IPS-NIHi7 (cell line): ENCODE data around the gene MSL3B.
"Not testable (repeated sequence)": the region's sequence is repeated elsewhere in the genome, so short reads cannot be mapped to it uniquely, and the experiment has no call there.

Experiments
- DNase-seq: peaks from one replicate; pipeline ENCODE4 v3.0.0; 2012; ENCODE audit warnings: mixed read lengths; ENCODE audit errors: extremely low spot score

Gene MSL3B

DNA sequence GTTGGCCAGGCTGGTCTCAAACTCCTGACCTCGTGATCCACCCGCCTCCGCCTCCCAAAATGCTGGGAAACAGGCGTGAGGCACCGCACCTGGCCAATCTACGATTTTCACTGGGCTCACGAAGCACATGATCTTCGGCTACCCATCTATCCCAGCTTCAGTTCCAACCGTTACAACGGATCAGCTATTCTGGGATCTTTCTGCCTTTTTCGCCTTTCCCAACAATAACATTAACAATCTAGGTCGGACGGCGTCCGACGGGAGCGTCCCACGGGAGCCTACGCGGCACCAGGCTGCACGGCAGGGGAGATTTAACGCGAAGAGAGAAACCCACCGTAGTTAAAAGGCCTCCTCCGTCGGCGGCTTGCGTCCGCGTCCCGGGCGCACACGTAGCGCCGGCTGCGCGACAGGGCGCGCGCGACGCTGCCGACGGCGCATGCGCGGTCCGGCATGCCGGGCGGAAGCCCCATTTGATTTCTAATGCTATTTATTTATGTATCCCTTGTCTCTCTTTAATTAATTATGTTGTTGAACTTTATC lies at the start of gene MSL3B:
Gene MSL3B, minus strand, starts transcription at position 394 of the 540 bp plus-strand sequence.
- DNase-seq = peak; percentile 85

DNA sequence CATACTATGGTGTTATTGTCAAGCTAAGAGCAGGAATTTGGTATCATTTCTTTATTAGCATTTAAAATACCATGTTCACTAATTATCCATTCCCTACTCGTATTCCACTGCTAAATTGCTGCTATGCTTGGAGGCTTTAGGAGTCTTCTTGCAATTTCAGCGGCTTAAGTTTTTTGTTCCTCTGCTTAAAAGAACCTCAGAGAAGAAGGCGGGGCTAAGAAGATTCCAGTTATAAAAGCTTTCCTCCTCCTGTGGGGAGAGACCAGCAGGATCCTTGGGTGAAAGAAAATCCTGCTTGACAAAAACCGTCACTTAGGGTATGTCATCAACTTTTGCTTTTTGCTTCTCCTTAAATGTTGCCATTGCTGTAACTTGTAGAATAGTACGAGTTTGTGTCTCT lies 48.9 kb upstream of the MSL3B start, which contains the start of gene TRPM8:
Gene TRPM8, plus strand, starts transcription at position 258 of the 400 bp plus-strand sequence. CDS start 9,165 bp downstream, outside the sequence.
- DNase-seq = no peak

DNA sequence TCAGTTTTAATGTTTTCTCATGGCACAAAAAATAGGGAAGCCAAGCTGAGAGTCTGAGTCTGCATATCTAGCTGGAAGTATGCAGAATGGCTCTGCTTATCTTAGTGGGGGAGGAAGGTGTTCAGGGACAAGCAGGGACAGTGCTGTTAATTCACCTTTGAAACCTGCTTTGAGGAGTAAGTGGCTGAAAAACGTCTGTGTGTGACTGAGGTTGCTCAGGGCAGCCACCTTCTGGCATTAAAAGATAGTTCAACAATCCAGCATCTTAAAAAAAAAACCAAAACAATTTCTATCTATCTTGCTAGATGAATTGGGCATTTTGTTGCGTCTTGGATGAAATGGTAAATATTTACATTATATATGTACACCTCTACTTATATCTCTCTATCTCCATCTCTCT lies 46.9 kb upstream of the MSL3B start:
- DNase-seq = peak; percentile 40

GRCh38 chr2:233912691-233913423 lies 44.7 kb upstream of the MSL3B start:
- DNase-seq = peak; percentile 83

GRCh38 chr2:233907627-233908026 lies 39.4 kb upstream of the MSL3B start:
- no peak for DNase-seq

DNA sequence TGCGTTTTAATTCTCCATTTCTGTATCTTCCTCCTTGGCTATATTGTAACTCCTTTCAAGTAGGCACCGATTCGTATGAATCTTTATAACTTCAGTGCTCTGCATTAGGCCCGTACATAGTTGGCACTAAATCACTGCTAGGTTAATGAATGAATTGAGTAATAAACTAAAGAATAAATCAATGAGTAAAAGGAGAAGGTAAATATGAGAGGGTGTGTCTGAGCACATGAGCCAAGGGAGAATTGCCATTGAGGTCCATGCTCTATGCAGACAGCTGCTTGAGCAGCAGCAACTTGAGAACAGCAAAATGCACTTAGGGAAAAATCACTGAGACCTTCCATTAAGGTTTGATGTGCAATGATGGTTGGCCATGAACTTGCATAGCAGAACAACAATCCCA lies 37.8 kb upstream of the MSL3B start:
- DNase-seq = no peak

DNA sequence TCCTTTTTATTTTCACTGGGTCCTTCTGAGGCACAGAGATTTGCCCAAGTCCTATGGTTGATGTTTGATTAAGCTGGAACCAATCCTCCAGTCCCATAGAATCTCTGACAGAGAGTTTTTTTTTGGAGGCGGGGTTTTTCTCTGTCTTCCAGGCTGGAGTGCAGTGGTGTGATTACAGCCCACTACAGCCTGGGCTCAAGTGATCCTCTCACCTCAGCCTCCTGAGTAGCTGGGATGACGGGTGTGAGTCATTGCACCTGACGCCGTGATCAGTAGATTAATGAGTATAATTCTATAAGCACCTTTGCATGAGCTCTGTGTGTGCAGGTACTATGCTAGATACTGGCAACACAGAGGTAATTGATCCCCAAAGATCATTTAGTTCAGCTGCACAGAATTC lies 33.7 kb upstream of the MSL3B start:
- no peak for DNase-seq

- no peak for DNase-seq
These were observed 33.2 kb upstream of the MSL3B start for GRCh38 chr2:233901367-233901766.

- not testable (repeated sequence) for DNase-seq
These were observed 28.1 kb upstream of the MSL3B start for GRCh38 chr2:233896253-233896652.

DNA sequence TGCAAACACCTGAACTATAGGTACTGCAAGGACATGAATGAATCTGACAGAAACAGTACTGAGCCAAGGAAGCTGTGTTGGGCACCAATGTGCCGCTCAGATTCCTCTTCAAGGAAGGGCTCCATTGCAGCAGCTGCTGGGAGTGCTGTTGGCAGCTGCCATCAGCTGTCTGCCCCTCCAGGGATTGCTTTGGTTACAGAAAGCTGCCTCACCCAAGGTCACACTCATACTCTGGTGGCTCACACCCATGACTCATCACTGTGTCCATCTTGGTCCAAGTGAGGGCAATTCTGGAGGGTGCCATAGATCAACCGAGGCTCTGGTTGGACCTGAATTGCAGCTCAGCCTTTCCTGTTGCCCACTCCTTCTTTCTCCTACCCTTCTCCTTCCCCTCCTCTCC lies 24.6 kb upstream of the MSL3B start:
- DNase-seq = no peak

GRCh38 chr2:233882353-233882752 lies 14.2 kb upstream of the MSL3B start:
- DNase-seq = no peak

DNA sequence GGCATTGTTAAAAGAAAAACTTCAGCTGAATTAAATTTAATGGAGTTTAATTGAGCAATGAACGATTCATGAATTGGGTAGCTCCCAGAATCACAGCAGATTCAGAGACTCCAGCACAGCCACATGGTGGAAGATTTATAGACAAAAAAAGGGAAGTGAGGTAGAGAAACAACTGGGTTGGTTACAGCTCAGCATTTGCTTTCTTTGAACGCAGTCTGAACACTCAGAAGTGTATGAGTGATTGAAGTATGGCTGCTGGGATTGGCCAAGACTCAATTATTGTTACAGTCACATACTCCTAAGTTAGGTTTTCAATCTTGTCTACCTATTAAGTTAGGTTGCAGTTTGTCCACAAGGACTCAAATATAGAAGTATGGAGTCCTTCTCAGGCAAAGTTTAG lies 3.9 kb upstream of the MSL3B start:
- not testable (repeated sequence) for DNase-seq

GRCh38 chr2:233871432-233871831 lies 3.2 kb upstream of the MSL3B start:
- no peak for DNase-seq

- no peak for DNase-seq
These were observed 1.7 kb downstream of the MSL3B start for GRCh38 chr2:233866479-233866878.

- peak; percentile 31 for DNase-seq
These were observed 2.3 kb downstream of the MSL3B start for GRCh38 chr2:233865838-233866237.

- no peak for DNase-seq
These were observed 5.9 kb downstream of the MSL3B start for GRCh38 chr2:233862261-233862768.

DNA sequence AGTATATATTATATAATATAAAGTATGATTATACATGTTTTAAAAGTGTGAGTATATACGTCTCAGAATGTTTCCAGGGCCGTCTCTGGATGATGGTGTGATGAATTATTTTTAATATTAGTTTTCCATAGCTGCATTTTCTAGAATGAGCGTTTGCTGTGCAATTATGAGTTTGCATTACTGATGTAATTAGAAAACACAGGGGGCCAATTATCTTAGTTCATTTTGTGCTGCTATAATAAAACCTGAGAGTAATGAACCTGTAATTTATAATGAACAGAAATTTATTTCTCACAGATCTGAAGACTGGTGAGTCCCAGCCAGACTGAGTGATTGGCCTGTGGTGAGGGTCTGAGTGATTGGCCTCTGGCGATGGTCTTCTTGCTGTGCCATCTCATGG lies 9.9 kb downstream of the MSL3B start:
- no peak for DNase-seq

DNA sequence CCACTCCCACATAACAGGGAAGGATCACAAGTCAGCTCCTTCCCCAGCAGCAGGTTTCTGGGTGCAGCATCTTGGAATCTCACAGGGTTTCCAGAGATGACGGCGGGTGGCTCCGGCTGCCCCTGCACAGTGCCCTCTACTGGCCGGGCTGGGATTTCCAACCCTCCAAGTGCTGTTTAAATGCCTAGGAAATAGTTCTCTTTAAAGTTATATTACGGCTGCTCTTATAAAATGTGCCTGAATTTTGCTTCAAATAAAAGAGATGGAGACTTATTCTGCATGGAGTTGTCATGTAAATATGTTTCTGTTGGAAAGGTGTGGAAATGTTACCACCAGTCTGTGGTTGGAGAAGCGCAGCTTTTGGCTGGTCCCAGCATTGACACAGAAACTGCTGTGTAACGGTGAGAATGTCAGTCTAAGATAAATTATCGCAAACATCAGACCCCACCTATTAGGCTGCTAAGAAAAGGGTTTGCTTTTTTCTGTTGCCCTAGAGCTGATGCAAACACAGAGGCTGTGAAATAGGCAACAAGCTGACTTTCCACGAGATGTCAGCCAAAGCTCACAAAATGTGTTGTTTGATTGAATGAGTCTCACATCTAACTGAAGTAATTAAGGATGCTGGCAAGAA lies 10.6 kb downstream of the MSL3B start:
- peak; percentile 57 for DNase-seq

GRCh38 chr2:233856184-233856583 lies 12.0 kb downstream of the MSL3B start:
- no peak for DNase-seq

DNA sequence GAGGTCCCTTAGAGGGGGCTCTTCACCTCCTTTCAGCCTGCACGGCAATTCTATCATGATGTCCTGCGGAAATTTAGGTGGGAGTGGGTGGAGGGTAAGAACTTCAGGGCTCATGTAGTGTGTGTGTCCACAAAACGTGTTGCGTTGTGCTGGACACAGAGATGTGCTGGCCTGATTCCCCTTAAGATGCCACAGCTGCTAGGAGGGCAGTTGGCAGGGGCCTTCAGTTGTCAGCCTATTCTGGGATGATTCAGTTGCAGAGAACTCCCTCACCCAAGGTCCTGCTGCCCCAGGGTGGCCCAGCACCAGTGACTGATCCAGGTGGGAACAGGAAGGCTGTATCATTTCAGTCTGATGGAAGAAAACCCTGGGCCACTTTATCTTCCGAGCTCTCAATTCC lies 12.8 kb downstream of the MSL3B start:
- DNase-seq = no peak

GRCh38 chr2:233854241-233854981 lies 13.8 kb downstream of the MSL3B start, which contains the start of gene HJURP:
HJURP (minus strand) TSS chr2:233854535; CDS start chr2:233854500, 35 bp downstream.
- peak; percentile 99 for DNase-seq

- DNase-seq = no peak
These were observed 14.3 kb downstream of the MSL3B start for GRCh38 chr2:233853883-233854240.
